NCI-H146 (cell line): ENCODE results near the gene CASP12.

Experiments
- DNase-seq: peaks from one replicate; lab custom pipeline; 2025; lab: John Stamatoyannopoulos, UW

The CASP12 gene

GRCh38 chr11:104836691-104837090 lies 61.6 kb downstream of the CASP12 start:
- no peak for DNase-seq
